Measurements from ENCODE around the gene COL4A2.

COL4A2 gene

GRCh38 chr13:110269509-110270185 lies 37.4 kb upstream of the COL4A2 start:
- peaks cover 0 to 10% (median 3%) of the 10 kb centered on the region in 10 experiments; a peak in 4 of 20 replicates for H3K4me1 ChIP-seq
- no peaks in the 10 kb centered on the region for H3K36me3 ChIP-seq
- H3K9ac ChIP-seq, result no peak overlapping the region
- no peaks in the 10 kb centered on the region for H3K27me3 ChIP-seq
- no peak overlapping the region for H3K27ac ChIP-seq
- no peaks in the 10 kb centered on the region for H3K9me3 ChIP-seq (replicated peaks in 1 of 11)
- H3K4me3 ChIP-seq, result no peak overlapping the region
- H3K4me2 ChIP-seq, result no peak overlapping the region
- no peaks in the 10 kb centered on the region for H4K20me1 ChIP-seq
- no peak for TF ChIP-seq Cebpa-rat (IDR thresholded peaks at IDR 0.05)

DNA sequence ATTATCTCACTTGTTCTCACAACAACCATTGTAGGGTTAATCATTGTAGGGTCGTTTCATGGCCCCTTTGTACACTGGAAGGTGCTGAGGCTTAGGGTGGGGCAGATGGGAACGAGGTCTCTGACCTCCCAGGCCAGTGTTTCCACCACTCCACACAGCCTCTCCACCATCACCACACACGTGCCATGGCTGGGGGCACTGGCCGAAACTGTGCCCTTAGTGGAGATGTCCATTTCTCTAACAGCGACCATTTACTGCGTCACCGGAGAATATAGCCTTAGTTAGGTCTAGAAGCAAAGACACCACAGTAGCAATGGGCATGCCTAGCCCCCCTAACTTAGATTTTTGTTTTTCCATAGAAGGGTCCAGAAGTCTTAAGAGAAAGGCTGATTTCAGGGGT lies 36.6 kb upstream of the COL4A2 start:
- no peak for TF ChIP-seq Cebpa-rat (IDR thresholded peaks at IDR 0.05)
- Histone ChIP-seq H3K36me3 (no peaks in the 10 kb centered on the region), H3K9ac (no peak overlapping the region), H4K20me1 (no peaks in the 10 kb centered on the region), H3K4me1 (peaks cover 0 to 2% (median 0%) of the 10 kb centered on the region in 10 experiments; a peak in 4 of 20 replicates), H3K27me3 (no peaks in the 10 kb centered on the region), H3K9me3 (replicated peaks in 1 of 11) (no peaks in the 10 kb centered on the region), H3K4me2 (no peak overlapping the region), H3K4me3 (no peak overlapping the region), H3K27ac (no peak overlapping the region)

GRCh38 chr13:110271313-110271712 lies 35.8 kb upstream of the COL4A2 start:
- Histone ChIP-seq H4K20me1 (no peaks in the 10 kb centered on the region), H3K4me3 (no peak overlapping the region), H3K27ac (no peak overlapping the region), H3K9ac (no peak overlapping the region), H3K36me3 (no peaks in the 10 kb centered on the region), H3K9me3 (replicated peaks in 1 of 11) (no peaks in the 10 kb centered on the region), H3K4me1 (no peaks in the 10 kb centered on the region; a peak in 1 of 20 replicates), H3K4me2 (no peak overlapping the region), H3K27me3 (no peaks in the 10 kb centered on the region)
- TF ChIP-seq Cebpa-rat (IDR thresholded peaks at IDR 0.05), result no peak

- no peak overlapping the region for H3K4me3 ChIP-seq
- H3K4me1 ChIP-seq, result no peaks in the 10 kb centered on the region
- no peaks in the 10 kb centered on the region for H4K20me1 ChIP-seq
- no peak overlapping the region for H3K9ac ChIP-seq
- no peaks in the 10 kb centered on the region for H3K27me3 ChIP-seq
- no peak for TF ChIP-seq Cebpa-rat (IDR thresholded peaks at IDR 0.05)
- H3K27ac ChIP-seq, result no peak overlapping the region
- H3K9me3 ChIP-seq (replicated peaks in 1 of 11), result no peaks in the 10 kb centered on the region
- H3K36me3 ChIP-seq, result no peaks in the 10 kb centered on the region
- no peak overlapping the region for H3K4me2 ChIP-seq
These were observed 34.9 kb upstream of the COL4A2 start for GRCh38 chr13:110272227-110272626.

DNA sequence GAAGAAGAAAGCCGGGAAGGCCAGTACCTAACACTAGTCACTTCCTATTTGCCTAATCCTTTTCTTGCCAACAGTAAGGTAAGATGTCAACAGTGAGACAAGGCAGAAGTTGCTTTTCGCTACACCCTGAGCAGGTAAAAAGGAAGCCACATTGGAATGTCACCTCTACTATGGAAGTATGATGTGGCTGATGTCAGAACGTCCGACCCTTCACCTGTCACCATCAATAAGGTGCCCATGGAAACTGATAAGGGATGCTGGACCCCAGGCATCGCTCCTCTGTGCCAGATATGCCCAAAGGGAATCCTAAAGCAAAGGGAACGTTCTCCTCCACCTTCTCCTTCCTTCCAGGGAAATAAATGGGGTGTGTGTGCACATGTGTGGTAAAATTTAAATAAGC lies 34.4 kb upstream of the COL4A2 start:
- Histone ChIP-seq H3K9me3 (replicated peaks in 1 of 11) (no peaks in the 10 kb centered on the region), H3K27me3 (no peaks in the 10 kb centered on the region), H3K9ac (no peak overlapping the region), H3K36me3 (no peaks in the 10 kb centered on the region), H3K4me2 (no peak overlapping the region), H3K4me3 (no peak overlapping the region), H4K20me1 (no peaks in the 10 kb centered on the region), H3K27ac (no peak overlapping the region), H3K4me1 (no peaks in the 10 kb centered on the region)
- TF ChIP-seq Cebpa-rat (IDR thresholded peaks at IDR 0.05), result no peak

- Histone ChIP-seq H3K4me3 (no peak overlapping the region), H3K9me3 (replicated peaks in 1 of 11) (no peaks in the 10 kb centered on the region), H3K4me2 (no peak overlapping the region), H3K36me3 (no peaks in the 10 kb centered on the region), H3K27ac (no peak overlapping the region), H3K9ac (no peak overlapping the region), H4K20me1 (no peaks in the 10 kb centered on the region), H3K4me1 (no peaks in the 10 kb centered on the region), H3K27me3 (no peaks in the 10 kb centered on the region)
- TF ChIP-seq Cebpa-rat (IDR thresholded peaks at IDR 0.05), result no peak
These were observed 33.8 kb upstream of the COL4A2 start for GRCh38 chr13:110273254-110273653.

- no peaks in the 10 kb centered on the region for H4K20me1 ChIP-seq
These were observed 32.4 kb upstream of the COL4A2 start for GRCh38 chr13:110274687-110275086.

DNA sequence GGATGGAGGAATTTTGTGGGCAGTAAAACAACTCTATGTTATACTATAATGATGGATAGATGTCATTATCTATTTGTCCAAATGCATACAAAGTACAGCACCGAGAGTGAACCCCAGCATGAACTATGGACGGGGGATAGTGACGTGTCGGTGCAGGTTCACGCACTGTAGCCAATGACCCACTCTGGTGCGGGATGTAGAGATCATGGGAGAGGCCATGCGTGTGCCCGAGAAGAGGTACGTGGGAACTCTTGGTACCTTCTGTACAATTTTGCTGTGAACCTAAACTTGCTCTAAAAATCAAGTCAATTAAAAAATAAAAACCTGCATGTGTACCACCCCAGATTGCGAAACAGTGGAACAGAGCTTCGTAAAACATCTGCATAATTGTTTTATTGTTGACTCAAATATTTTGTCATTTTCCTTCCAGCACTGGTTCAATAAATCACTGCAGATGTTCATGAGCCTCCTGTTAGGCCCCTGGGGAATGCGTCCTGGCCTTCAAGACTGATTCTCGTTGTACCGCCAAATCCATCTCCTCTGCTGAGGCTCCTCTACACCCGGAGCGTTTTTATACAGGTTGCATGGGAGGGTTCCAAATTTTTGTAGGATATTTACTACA lies 31.0 kb upstream of the COL4A2 start:
- TF ChIP-seq Cebpa-rat (IDR thresholded peaks at IDR 0.05), result peak in 6 of 11 experiments; percentile 21 to 45 (median 36); a peak in 2 of 22 replicates
- Histone ChIP-seq H3K4me3 (no peak overlapping the region), H4K20me1 (no peaks in the 10 kb centered on the region), H3K9ac (no peak overlapping the region), H3K27me3 (no peaks in the 10 kb centered on the region), H3K27ac (no peak overlapping the region), H3K9me3 (replicated peaks in 1 of 11) (peaks cover 0 to 6% (median 0%) of the 10 kb centered on the region in 11 experiments; a peak in 1 of 22 replicates), H3K4me1 (0 out of 20 replicates have a peak, but pooled peaks cover 0 to 3% (median 0%) of the 10 kb centered on the region in 10 experiments), H3K36me3 (no peaks in the 10 kb centered on the region), H3K4me2 (no peak overlapping the region)

More at GRCh38 chr13:110274687-110275086, 32.4 kb upstream of the COL4A2 start:
- no peaks in the 10 kb centered on the region for H3K27me3 ChIP-seq
- H3K4me3 ChIP-seq, result no peak overlapping the region
- no peak overlapping the region for H3K4me2 ChIP-seq
- TF ChIP-seq Cebpa-rat (IDR thresholded peaks at IDR 0.05), result no peak
- H3K9ac ChIP-seq, result no peak overlapping the region
- H3K4me1 ChIP-seq, result no peaks in the 10 kb centered on the region
- no peaks in the 10 kb centered on the region for H3K36me3 ChIP-seq
- H3K27ac ChIP-seq, result no peak overlapping the region
- H3K9me3 ChIP-seq (replicated peaks in 1 of 11), result no peaks in the 10 kb centered on the region

- Histone ChIP-seq H3K36me3 (no peaks in the 10 kb centered on the region), H4K20me1 (no peaks in the 10 kb centered on the region), H3K4me1 (0 out of 20 replicates have a peak, but pooled peaks cover 0 to 8% (median 0%) of the 10 kb centered on the region in 10 experiments), H3K9ac (no peak overlapping the region), H3K4me2 (no peak overlapping the region), H3K27ac (no peak overlapping the region), H3K9me3 (replicated peaks in 1 of 11) (peaks cover 0 to 11% (median under 1%) of the 10 kb centered on the region in 11 experiments; a peak in 5 of 22 replicates), H3K27me3 (no peaks in the 10 kb centered on the region), H3K4me3 (no peak overlapping the region)
- TF ChIP-seq Cebpa-rat (IDR thresholded peaks at IDR 0.05), result no peak
These were observed 30.5 kb upstream of the COL4A2 start for GRCh38 chr13:110276553-110276950.
